Prostate gland (tissue), 2 donors: ENCODE data around the gene LSS.

Experiments used
- POLR2A ChIP-seq: fragments of 450-650 bp; IDR thresholded peaks from one replicate; pipeline ENCODE4 v1.6.1; 2016; ENCODE audit warnings: antibody characterized with exemption, mild to moderate bottlenecking
- POLR2AphosphoS5 ChIP-seq: sonication (generic); formaldehyde crosslinking; IDR thresholded peaks from one replicate; pipeline ENCODE4 v1.6.1; 2017; ENCODE audit warnings: antibody characterized with exemption
- TF ChIP-seq, protein P1 (sequence below), 4 experiments: fragments of 200-600 bp in 2 of 4; fragments of 450-650 bp in 2 of 4; sonication (generic) in 2 of 4; IDR thresholded peaks; 1 replicate in 3 of 4; 2 replicates in 1 of 4; pipeline ENCODE4 v1.5.1; 2016 to 2019; ENCODE audit warnings: antibody characterized with exemption in 4 of 4, mild to moderate bottlenecking in 2 of 4, moderate library complexity in 2 of 4

DNA sequence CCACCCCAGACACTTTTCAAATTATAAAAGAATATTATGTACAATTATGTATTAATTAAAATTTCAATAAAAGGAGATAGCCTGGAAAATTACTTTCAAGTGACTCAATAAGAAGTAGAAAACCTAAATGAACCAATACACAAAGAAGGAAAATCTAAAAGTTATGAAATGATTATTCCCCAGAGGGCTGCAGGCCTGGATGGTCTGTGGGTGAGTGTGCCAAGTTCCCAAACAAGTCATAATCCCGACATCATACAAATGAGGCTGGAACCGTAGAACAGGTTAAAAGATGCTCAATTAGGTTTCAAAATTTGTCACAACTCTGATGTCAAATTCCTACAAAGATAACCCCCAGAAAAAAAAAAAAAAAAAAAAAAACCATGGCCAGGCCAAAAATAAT, 57.0 kb downstream of the LSS start:
- TF ChIP-seq POLR2AphosphoS5 (no peak), POLR2A (no peak)
- TF ChIP-seq, protein P1, sequence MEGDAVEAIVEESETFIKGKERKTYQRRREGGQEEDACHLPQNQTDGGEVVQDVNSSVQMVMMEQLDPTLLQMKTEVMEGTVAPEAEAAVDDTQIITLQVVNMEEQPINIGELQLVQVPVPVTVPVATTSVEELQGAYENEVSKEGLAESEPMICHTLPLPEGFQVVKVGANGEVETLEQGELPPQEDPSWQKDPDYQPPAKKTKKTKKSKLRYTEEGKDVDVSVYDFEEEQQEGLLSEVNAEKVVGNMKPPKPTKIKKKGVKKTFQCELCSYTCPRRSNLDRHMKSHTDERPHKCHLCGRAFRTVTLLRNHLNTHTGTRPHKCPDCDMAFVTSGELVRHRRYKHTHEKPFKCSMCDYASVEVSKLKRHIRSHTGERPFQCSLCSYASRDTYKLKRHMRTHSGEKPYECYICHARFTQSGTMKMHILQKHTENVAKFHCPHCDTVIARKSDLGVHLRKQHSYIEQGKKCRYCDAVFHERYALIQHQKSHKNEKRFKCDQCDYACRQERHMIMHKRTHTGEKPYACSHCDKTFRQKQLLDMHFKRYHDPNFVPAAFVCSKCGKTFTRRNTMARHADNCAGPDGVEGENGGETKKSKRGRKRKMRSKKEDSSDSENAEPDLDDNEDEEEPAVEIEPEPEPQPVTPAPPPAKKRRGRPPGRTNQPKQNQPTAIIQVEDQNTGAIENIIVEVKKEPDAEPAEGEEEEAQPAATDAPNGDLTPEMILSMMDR (IDR thresholded peaks at IDR 0.05) = no peak
